HepG2 (cell line): Measurements from ENCODE around the gene PSMG4. TPM values are rescaled to one million over a fixed set of nuclear protein-coding genes. Genes with fewer than 3 reads are reported as not detected.

Source experiments
- CBX2 ChIP-seq, 2 experiments: fragments of 200-600 bp in 1 of 2; sonication (generic); formaldehyde crosslinking in 1 of 2; IDR thresholded peaks; 2 replicates each; pipeline versions ENCODE4 v1.7.0 to v1.8.1; 2018 to 2022; ENCODE audit warnings: low read depth in 2 of 2, low read length in 1 of 2, mild to moderate bottlenecking in 1 of 2, missing genetic modification reagents in 1 of 2
- KDM1A ChIP-seq: IDR thresholded peaks from 2 replicates; pipeline ENCODE4 v1.6.1; 2016; ENCODE audit warnings: missing compliant biosample characterization
- MEIS1 ChIP-seq: sonication (generic); formaldehyde crosslinking; IDR thresholded peaks from 2 replicates; pipeline ENCODE4 v1.9.0; 2021; ENCODE audit warnings: mild to moderate bottlenecking, missing genetic modification reagents, moderate library complexity, borderline replicate concordance
- MTF2 ChIP-seq: sonication (generic); formaldehyde crosslinking; IDR thresholded peaks from 2 replicates; pipeline ENCODE4 v1.5.0; 2020; ENCODE audit warnings: missing genetic modification reagents, borderline replicate concordance
- ONECUT2 ChIP-seq: sonication (generic); formaldehyde crosslinking; IDR thresholded peaks from 2 replicates; pipeline ENCODE4 v1.4.0; 2020; ENCODE audit warnings: missing genetic modification reagents
- POLR2AphosphoS2 ChIP-seq: IDR thresholded peaks from 2 replicates; pipeline ENCODE4 v1.6.1; 2011; ENCODE audit warnings: low read depth, low read length, improper control_type of control experiment
- RARA ChIP-seq: IDR thresholded peaks from 2 replicates; pipeline ENCODE4 v1.6.1; 2016; ENCODE audit warnings: missing genetic modification reagents, missing compliant biosample characterization
- RARG ChIP-seq: sonication (generic); formaldehyde crosslinking; IDR thresholded peaks from 2 replicates; pipeline ENCODE4 v1.4.0; 2020; ENCODE audit warnings: low read depth, mild to moderate bottlenecking, missing genetic modification reagents
- SETDB1 ChIP-seq: sonication (generic); formaldehyde crosslinking; IDR thresholded peaks from 2 replicates; pipeline ENCODE4 v1.5.1; 2020; ENCODE audit warnings: missing genetic modification reagents, mild to moderate bottlenecking, borderline replicate concordance
- SIX1 ChIP-seq: sonication (generic); formaldehyde crosslinking; IDR thresholded peaks from 2 replicates; pipeline ENCODE4 v1.4.0; 2020; ENCODE audit warnings: missing genetic modification reagents, borderline replicate concordance
- SMARCC2 ChIP-seq: fragments of 450-650 bp; IDR thresholded peaks from 2 replicates; pipeline ENCODE4 v1.6.1; 2017; ENCODE audit warnings: antibody characterized with exemption, mild to moderate bottlenecking
- SNRNP70 ChIP-seq: fragments of 200-400 bp; formaldehyde crosslinking; IDR thresholded peaks from 2 replicates; pipeline ENCODE4 v1.6.1; 2017; ENCODE audit warnings: mild to moderate bottlenecking, low read depth, low read length, moderate library complexity
- SOX13 ChIP-seq, 3 experiments: fragments of 450-650 bp in 1 of 3; sonication (generic) in 1 of 3; formaldehyde crosslinking in 1 of 3; IDR thresholded peaks in 2 of 3; conservative IDR thresholded peaks in 1 of 3; 2 replicates each; pipeline versions ENCODE4 v1.5.0 to v1.6.1; 2016 to 2020; ENCODE audit warnings: antibody characterized with exemption in 1 of 3, mild to moderate bottlenecking in 1 of 3, missing compliant biosample characterization in 1 of 3, missing genetic modification reagents in 1 of 3, moderate library complexity in 1 of 3
- SSRP1 ChIP-seq: IDR thresholded peaks from 2 replicates; pipeline ENCODE4 v1.6.1; 2016; ENCODE audit warnings: control low read depth
- SYNCRIP ChIP-seq: fragments of 200-400 bp; formaldehyde crosslinking; IDR thresholded peaks from 2 replicates; pipeline ENCODE4 v1.6.1; 2018; ENCODE audit warnings: mild to moderate bottlenecking, low read depth, low read length; ENCODE audit not compliant: insufficient read depth
- ZFP1 ChIP-seq: IDR thresholded peaks from 2 replicates; pipeline ENCODE4 v1.6.1; 2016
- ZFYVE20 ChIP-seq: sonication (generic); formaldehyde crosslinking; IDR thresholded peaks from 2 replicates; pipeline ENCODE4 v1.8.0; 2023; ENCODE audit warnings: low read depth, mild to moderate bottlenecking, moderate library complexity, missing genetic modification reagents, borderline replicate concordance
- ZNF143 ChIP-seq: sonication (generic); formaldehyde crosslinking; IDR thresholded peaks from 2 replicates; pipeline ENCODE4 v1.4.0; 2020; ENCODE audit warnings: missing genetic modification reagents
- ZNF17 ChIP-seq: sonication (generic); formaldehyde crosslinking; IDR thresholded peaks from 2 replicates; pipeline ENCODE4 v1.5.0; 2020; ENCODE audit warnings: mild to moderate bottlenecking, missing genetic modification reagents
- ZNF235 ChIP-seq: sonication (generic); formaldehyde crosslinking; IDR thresholded peaks from 2 replicates; pipeline ENCODE4 v1.8.1; 2023; ENCODE audit warnings: mild to moderate bottlenecking, missing genetic modification reagents, borderline replicate concordance
- ZNF329 ChIP-seq: sonication (generic); formaldehyde crosslinking; IDR thresholded peaks from 2 replicates; pipeline ENCODE4 v1.9.0; 2021; ENCODE audit warnings: low read depth, mild to moderate bottlenecking, missing genetic modification reagents
- ZNF335 ChIP-seq: sonication (generic); formaldehyde crosslinking; IDR thresholded peaks from 2 replicates; pipeline ENCODE4 v1.4.0; 2020; ENCODE audit warnings: missing genetic modification reagents
- ZNF337 ChIP-seq: sonication (generic); formaldehyde crosslinking; IDR thresholded peaks from 2 replicates; pipeline ENCODE4 v1.5.1; 2020; ENCODE audit warnings: missing genetic modification reagents, low read depth, mild to moderate bottlenecking, borderline replicate concordance
- ZNF431 ChIP-seq: sonication (generic); formaldehyde crosslinking; IDR thresholded peaks from 2 replicates; pipeline ENCODE4 v1.9.0; 2022; ENCODE audit warnings: missing genetic modification reagents, low read depth, mild to moderate bottlenecking, borderline replicate concordance
- ZNF660 ChIP-seq: sonication (generic); formaldehyde crosslinking; IDR thresholded peaks from 2 replicates; pipeline ENCODE4 v1.5.1; 2020; ENCODE audit warnings: mild to moderate bottlenecking, low read depth, missing genetic modification reagents, borderline replicate concordance
- ZNF776 ChIP-seq: sonication (generic); formaldehyde crosslinking; IDR thresholded peaks from 2 replicates; pipeline ENCODE4 v1.4.0; 2020; ENCODE audit warnings: mild to moderate bottlenecking, missing genetic modification reagents
- polyA plus RNA-seq, 8 experiments: library from polyadenylated mRNA; depleted of rRNA in 3 of 8; stranded (reverse) in 7 of 8; unstranded in 1 of 8; fragments of >200 nt; fragmentation: Illumina TruSeq in 4 of 8; extraction: Trizol in 4 of 8; gene quantifications; 2 replicates each; pipeline versions ENCODE4 v1.2.1 to v1.2.3, GENCODE V29; 2011 to 2016; ENCODE audit warnings: low read depth in 4 of 8, missing spikeins in 1 of 8, mixed read lengths in 1 of 8; ENCODE audit not compliant: insufficient read depth in 1 of 8
- total RNA-seq, 5 experiments: library from RNA; depleted of rRNA; stranded (reverse); fragments of >200 nt; fragmentation: Illumina TruSeq; extraction: Trizol; gene quantifications; 2 replicates each; pipeline ENCODE4 v1.2.3, GENCODE V29; 2016; ENCODE audit warnings: low read depth in 1 of 5
- TF ChIP-seq, protein P1 (sequence below): sonication (generic); formaldehyde crosslinking; IDR thresholded peaks from 2 replicates; pipeline ENCODE4 v1.5.0; 2020; ENCODE audit warnings: missing genetic modification reagents, mild to moderate bottlenecking, borderline replicate concordance
- TF ChIP-seq, protein P2 (sequence below): sonication (generic); formaldehyde crosslinking; IDR thresholded peaks from 2 replicates; pipeline ENCODE4 v1.8.1; 2023; ENCODE audit warnings: mild to moderate bottlenecking, moderate library complexity, missing genetic modification reagents

The PSMG4 gene
- total and polyA plus RNA-seq, 2 of the 13 experiments (the other 11 are each of a cell fraction or from before 2014, with no cell fraction given), result 28.5 to 32.8 TPM

DNA sequence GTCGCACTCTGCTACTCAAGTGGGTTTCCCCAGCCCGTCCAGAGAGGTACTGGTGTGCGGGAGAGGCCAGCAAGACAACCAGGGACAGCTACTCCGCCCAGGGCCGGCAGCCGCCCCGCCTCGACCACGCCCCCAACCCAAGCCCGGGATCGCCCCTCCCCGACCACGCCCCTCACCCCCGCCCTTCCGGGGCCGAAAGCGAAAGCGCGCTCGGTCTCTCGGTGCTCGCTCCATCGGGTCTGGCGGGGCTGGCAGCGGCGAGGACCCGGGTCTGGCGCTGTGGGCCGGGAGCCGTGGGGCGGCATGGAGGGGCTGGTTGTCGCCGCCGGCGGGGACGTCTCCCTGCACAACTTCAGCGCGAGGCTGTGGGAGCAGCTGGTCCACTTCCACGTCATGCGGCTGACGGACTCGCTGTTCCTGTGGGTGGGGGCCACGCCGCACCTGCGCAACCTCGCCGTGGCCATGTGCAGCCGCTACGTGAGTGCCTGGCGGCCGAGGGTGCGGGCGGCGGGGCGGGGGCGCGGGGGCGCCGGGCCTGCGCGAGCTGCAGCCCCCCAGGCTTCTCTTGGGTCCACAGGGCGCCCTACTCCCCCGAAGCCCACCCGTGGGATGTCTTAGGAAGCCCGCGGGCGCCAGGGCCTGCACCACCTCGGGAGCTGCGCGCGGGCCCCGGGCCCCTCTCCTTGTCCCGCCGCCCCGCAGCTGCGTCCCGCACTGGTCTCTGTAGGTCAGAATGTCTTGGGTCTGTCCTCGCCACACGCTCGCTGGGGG lies at the start of gene PSMG4 (continued):
- TF ChIP-seq ZNF660 (CRISPR knock-in tag) (no peak), CBX2 (IDR thresholded peaks at IDR 0.05; ENCODE audit: low read depth, low read length) (no peak), CBX2 (CRISPR knock-in tag; IDR thresholded peaks at IDR 0.05; ENCODE audit: low read depth) (no peak; the same call in 1 of the 2 replicates), SMARCC2 (no peak), RARG (CRISPR knock-in tag) (0 out of 2 replicates have a peak, but pooled peaks have one; percentile 54), ZNF335 (CRISPR knock-in tag) (peak; percentile 95), ZNF776 (peak; percentile 95; the same call in 1 of the 2 replicates), ZNF143 (CRISPR knock-in tag) (no peak), SSRP1 (CRISPR knock-in tag) (no peak), SOX13 (IDR thresholded peaks at IDR 0.05) (no peak), SOX13 (CRISPR knock-in tag; conservative IDR thresholded peaks at IDR 0.05 in 1 of 2, IDR thresholded peaks at IDR 0.05 in 1 of 2) (peak in 1 of 2 experiments; percentile 78; a peak in 2 of 4 replicates), MEIS1 (peak; percentile 98), RARA (peak; percentile 51), SYNCRIP (no peak), SETDB1 (CRISPR knock-in tag) (no peak), ZNF329 (peak; percentile 63; the same call in 1 of the 2 replicates), SIX1 (no peak), ZNF337 (CRISPR knock-in tag) (no peak), ZFYVE20 (CRISPR knock-in tag) (no peak), ONECUT2 (CRISPR knock-in tag) (0 out of 2 replicates have a peak, but pooled peaks have one; percentile 34), ZNF431 (no peak), POLR2AphosphoS2 (no peak), ZNF235 (peak; percentile 97; the same call in 1 of the 2 replicates), ZFP1 (CRISPR knock-in tag) (no peak), ZNF17 (CRISPR knock-in tag) (0 out of 2 replicates have a peak, but pooled peaks have one; percentile 65), MTF2 (CRISPR knock-in tag) (no peak), SNRNP70 (no peak), KDM1A (CRISPR knock-in tag) (no peak; the same call in 1 of the 2 replicates)
- TF ChIP-seq, protein P1, sequence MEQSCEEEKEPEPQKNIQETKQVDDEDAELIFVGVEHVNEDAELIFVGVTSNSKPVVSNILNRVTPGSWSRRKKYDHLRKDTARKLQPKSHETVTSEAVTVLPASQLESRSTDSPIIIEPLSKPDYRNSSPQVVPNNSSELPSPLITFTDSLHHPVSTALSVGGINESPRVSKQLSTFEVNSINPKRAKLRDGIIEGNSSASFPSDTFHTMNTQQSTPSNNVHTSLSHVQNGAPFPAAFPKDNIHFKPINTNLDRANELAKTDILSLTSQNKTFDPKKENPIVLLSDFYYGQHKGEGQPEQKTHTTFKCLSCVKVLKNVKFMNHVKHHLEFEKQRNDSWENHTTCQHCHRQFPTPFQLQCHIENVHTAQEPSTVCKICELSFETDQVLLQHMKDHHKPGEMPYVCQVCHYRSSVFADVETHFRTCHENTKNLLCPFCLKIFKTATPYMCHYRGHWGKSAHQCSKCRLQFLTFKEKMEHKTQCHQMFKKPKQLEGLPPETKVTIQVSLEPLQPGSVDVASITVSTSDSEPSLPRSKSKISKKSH (CRISPR knock-in tag), result peak; percentile 6
- TF ChIP-seq, protein P2, sequence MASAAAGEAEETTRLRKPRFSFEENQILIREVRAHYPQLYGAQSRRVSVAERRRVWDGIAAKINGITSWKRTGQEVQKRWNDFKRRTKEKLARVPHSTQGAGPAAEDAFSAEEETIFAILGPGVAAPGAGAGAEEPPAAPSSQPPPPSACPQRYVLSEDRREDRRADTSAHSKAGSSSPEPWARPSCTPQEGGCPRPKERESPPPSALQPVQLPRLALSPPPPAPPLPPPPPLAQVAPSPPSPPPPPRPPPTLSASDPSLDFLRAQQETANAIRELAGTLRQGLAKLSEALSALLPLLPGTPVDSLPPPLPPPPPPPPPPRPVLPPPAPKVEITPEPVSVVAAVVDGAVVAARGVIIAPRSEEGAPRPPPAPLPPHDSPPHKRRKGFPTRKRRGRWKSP (CRISPR knock-in tag), result peak; percentile 91
